A204.1 (cell line): Measurements from ENCODE around the gene HCRTR1.

Source experiments
- FAIRE-seq: peaks from 2 replicates; lab custom pipeline; 2012; peaks lifted over from hg19 to GRCh38; lab: Jason Lieb, UNC

The HCRTR1 gene

DNA sequence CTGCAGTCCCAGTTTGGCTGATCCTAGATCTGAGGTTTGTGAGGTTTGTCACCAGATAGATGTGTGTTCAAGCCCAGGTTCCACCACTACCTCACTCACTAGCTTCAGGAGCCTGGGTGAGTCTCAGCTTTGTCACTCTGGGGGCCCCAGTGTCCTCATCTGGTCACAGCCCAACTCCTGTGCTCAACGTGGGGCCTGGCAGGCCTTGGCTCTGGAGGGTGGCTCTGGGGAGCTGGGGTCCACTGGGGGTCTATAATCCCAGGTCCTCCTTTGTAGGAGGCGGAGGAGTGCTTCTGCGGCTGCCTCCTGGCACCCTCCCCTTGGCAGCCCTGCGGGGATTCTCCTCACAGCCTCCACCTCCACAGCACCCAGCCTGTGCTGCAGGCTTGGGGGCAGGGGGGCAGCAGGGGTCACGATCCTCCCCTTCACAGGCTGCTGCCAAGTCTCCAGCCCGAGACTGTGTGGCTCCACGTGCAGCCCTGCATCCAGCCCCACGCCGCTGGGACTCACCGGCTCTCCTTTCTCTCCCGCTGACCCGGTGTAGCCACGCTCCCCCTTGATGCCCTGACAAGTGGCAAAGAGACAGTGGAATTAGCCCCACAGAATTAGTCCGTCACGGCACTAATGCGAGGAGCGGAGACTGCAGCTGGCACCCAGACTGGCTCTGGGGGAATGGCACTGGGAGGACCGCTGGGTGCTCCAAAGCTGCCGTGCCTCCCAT lies 49.7 kb downstream of the HCRTR1 start:
- no peak for FAIRE-seq

GRCh38 chr1:31668303-31668883 lies 50.9 kb downstream of the HCRTR1 start:
- FAIRE-seq = no peak

GRCh38 chr1:31669433-31669785 lies 51.9 kb downstream of the HCRTR1 start:
- no peak for FAIRE-seq

GRCh38 chr1:31669786-31670592 lies 52.5 kb downstream of the HCRTR1 start:
- no peak for FAIRE-seq

- no peak for FAIRE-seq
These were observed 53.1 kb downstream of the HCRTR1 start for GRCh38 chr1:31670593-31670964.

GRCh38 chr1:31671147-31671546 lies 53.7 kb downstream of the HCRTR1 start:
- FAIRE-seq = no peak

DNA sequence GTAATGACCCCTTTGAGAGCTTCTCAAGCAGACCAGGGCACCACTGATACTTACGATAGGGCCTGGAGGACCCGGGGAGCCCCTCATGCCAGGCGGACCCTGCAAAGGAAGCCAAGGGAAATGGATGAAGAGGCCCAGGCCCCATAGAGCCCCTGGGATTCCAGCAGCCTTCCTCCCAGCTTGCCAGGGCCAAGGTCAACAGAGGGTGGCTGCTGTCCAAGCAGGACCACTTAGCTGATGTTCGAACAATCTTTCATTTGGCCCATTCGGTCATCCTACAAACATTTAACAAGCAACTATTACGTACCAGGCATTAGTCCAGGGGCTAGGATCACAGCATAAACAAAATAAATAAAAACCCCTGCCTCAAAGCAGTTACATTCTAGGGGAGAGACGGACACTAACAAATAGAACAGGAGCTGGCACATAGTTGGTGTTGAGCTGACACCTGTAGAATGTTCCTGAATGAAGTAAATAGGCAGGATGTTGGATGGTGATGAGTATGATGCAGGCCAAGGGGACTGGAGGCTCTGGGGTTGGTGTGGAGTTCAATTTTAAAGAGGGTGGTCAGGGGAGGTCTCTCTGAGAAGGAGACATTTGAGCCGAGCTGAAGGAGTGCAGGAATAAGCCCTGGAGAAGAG lies 54.2 kb downstream of the HCRTR1 start:
- no peak for FAIRE-seq

GRCh38 chr1:31672986-31673385 lies 55.5 kb downstream of the HCRTR1 start:
- no peak for FAIRE-seq

DNA sequence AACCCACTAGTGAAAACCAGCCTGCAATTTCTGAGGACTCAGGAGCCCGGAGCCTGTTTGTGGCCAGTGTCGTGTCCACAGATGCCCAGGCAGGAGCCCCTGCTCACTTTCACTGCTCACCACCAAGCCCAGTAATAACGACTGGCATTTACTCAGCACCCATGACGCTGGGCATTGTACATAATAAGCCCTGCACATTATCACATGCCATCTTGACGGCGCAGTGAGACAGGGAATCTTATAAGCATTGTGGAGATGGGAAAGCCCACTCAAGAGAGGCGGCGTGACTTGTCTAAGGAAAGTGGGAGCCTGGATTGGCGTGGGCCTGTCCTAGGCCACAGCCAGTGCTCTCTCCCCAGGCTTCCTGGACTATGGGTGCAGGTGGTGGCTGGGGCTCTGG lies 55.9 kb downstream of the HCRTR1 start:
- no peak for FAIRE-seq

GRCh38 chr1:31674626-31675025 lies 57.1 kb downstream of the HCRTR1 start:
- FAIRE-seq = no peak

DNA sequence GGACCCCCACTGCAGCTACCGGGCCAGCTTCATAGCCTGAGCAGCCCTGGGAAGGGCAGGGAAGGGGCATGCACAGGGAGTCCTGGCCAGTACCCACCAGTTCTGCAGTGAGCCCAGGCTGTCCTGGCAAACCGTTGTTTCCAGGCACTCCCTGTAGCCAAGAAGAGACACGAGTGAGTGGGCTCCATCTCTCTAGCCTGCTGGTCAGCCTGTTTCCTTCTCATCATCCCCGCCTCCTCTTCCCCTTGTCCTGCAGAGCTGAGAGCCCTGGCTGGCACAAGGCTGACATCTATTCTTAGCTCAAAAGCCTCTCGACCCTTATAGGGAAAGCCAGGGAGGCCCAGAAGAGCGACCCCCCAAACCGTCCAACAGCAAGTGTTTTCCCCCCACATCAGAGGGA lies 57.7 kb downstream of the HCRTR1 start:
- no peak for FAIRE-seq

GRCh38 chr1:31675756-31676155 lies 58.3 kb downstream of the HCRTR1 start:
- FAIRE-seq = no peak
